Erythroblast (primary cell): ENCODE measurements around the gene CPM.

Experiments used
- GATA1 ChIP-seq: IDR thresholded peaks from 2 replicates; pipeline ENCODE4 v1.6.1; 2011; ENCODE audit warnings: low read depth, mild to moderate bottlenecking, control low read depth, low read length, moderate library complexity
- POLR2A ChIP-seq: IDR thresholded peaks from 2 replicates; pipeline ENCODE4 v1.6.1; 2011; ENCODE audit warnings: mild to moderate bottlenecking, low read length

DNA sequence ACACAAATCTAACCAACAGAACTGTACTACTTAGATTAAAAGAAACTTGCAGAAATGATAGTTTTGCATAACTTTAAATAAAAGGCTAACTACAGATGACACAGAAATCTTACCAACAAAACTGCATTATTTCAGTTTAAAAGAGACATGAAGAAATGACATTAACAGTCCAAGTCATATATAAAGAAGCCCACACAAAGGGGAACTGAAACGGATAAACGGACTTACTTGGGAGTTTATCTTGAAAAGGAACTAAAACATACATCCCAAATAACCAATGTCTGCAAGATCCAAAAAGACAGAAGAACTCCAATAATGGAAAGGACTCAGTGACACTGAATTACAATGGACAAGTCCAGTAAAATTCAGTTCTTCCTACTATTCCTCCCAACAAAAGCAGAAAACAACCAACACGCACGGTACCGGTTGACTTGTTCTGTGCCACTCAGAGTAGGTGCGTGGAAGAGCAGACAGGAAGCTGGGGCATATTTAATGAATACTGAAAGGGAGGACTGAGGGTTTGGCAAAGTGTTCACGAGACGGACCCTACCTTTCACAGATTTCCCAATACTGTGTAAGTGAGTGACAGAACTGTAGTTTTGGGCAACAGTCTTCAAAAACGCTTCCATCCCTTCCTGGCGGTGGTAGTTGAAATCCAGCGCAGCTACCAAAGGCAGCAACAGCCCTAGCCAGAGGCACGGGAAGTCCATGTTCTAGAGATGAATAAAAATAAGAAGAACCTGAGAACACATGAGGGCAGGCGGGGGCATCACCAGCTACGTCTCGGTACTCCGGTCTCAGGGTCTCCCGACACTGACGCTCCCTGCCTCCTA, 627 bp downstream of the CPM start:
- TF ChIP-seq POLR2A (no peak), GATA1 (no peak)
